Large intestine (tissue), 3 donors: Measurements from ENCODE around the gene MRPL45. TPM values are rescaled to one million over a fixed set of nuclear protein-coding genes. Genes with fewer than 3 reads are reported as not detected.
A peak's percentile ranks its signal among the peaks of the same experiment; 100 is the strongest.

Experiments used
- DNase-seq, 2 donors: peaks; one replicate each; pipeline versions ENCODE4 v3.0.0 to v3.0.0-alpha.2; 2013
- H3K27ac ChIP-seq: one replicate; pipeline ENCODE4 v1.5.1; 2013; ENCODE audit warnings: low read length
- H3K27me3 ChIP-seq: 2 replicates; pipeline ENCODE4 v1.6.1; 2013; ENCODE audit warnings: low read length; ENCODE audit not compliant: control insufficient read depth, insufficient read depth
- H3K36me3 ChIP-seq: 2 replicates; pipeline ENCODE4 v1.6.1; 2013; ENCODE audit warnings: low read length; ENCODE audit not compliant: control insufficient read depth, insufficient read depth
- H3K4me1 ChIP-seq: one replicate; pipeline ENCODE4 v1.6.1; 2013; ENCODE audit warnings: low read length; ENCODE audit not compliant: control insufficient read depth, insufficient read depth
- H3K4me3 ChIP-seq: one replicate; pipeline ENCODE4 v1.5.1; 2013; ENCODE audit warnings: low read length
- H3K9me3 ChIP-seq: one replicate; pipeline ENCODE4 v1.6.1; 2013; ENCODE audit warnings: mild to moderate bottlenecking, low read depth, low read length, moderate library complexity; ENCODE audit not compliant: control insufficient read depth
- WGBS: methylation state at CpG from one replicate; pipeline ENCODE4 v1.1.5; 2013; ENCODE audit warnings: low lambda C conversion rate; ENCODE audit not compliant: insufficient coverage; 5-methylcytosine and 5-hydroxymethylcytosine counted together
- polyA plus RNA-seq: library from polyadenylated mRNA; unstranded; fragments of 120-200 nt; gene quantifications from one replicate; pipeline ENCODE4 v1.2.1, GENCODE V29; 2013

MRPL45 gene
- polyA plus RNA-seq, 1 donor = 54.9 TPM

DNA sequence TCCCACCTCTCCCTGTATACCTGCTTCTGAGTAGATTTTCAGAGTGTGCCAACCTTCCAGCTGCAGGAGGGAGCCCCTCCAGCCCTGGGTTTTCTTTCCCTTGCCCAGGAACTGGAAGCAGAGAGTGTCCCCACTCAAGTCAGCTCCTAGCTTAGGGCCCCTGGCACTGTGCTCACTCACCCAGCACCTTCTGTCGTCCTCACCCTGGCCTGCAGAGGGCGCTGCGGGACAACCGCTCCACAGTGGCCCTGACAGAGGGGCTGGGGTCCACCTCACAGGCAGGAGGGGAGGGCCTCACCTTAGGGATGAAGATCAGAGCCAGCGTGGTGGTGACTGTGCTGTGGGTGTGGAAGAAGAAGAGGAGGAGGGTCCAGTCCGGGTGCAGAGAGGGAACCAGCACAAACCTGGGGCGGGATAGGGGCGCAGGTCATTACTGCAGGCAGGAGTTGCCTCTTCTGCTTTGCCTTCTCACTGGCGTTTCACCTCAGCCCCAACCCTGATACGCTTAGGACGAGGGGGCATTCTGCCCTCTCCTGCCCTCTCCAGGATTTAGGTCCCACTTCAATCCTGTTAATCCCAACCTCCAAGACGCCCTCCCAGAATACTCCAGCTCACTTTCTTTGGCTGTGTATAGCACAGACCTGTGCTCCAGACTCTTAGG is 36.8 kb downstream of the MRPL45 start:
- H3K9me3 ChIP-seq = no peaks in the 10 kb centered on the region
- H3K27me3 ChIP-seq = no peaks in the 10 kb centered on the region
- no peaks in the 10 kb centered on the region for H3K36me3 ChIP-seq
- WGBS = no CpG with 5 or more reads among the region's 12 CpGs
- H3K4me1 ChIP-seq = no peaks in the 10 kb centered on the region
- no peak overlapping the region for H3K4me3 ChIP-seq
- H3K27ac ChIP-seq = no peak overlapping the region
- DNase-seq = no peak

DNA sequence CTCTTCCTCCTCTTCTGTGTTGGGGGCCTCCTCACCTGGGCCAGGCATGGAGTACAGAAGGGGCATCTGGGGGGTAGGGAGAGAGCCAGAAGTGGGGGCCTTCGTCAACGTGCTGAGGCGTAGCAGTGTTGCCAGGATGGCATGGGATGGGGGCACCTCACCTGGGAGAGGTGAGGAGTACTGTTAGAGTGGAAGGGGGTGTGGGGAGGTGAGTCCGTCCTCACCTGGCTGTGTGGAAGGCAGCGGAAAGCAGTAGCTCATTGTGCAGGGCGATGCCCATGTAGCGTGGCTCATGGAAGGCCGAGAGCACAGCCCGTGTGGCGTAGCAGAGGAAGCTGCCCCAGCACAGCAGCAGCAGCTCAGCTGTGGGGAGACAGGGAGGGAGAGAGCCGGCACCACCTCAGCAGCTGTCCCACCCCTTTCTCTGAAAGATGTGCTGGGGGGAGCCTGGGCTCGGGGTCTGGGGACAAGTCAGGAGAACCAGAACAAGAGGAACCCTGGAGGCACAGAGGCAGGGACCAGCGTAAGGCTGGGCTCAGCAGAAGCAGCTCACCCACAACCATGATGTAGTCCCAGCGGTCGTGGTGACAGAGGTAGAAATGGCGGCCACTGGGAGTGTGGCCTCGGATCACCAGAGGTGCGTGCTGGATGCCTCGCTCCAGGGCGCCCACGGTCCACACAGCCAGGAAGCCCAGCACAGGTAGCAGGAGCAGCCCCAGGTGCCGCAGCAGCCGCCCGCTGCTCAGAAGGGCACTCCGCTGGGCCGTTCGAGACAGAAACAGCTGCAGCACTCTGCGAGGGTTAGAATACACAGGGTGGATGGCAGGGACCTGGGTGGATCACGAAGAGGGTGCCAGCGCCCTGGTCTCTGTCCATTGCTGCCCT is 37.8 kb downstream of the MRPL45 start:
- WGBS = no CpG with 5 or more reads among the region's 30 CpGs
- H3K4me3 ChIP-seq = no peak overlapping the region
- H3K4me1 ChIP-seq = peaks cover 3% of the 10 kb centered on the region
- no peaks in the 10 kb centered on the region for H3K9me3 ChIP-seq
- no peak overlapping the region for H3K27ac ChIP-seq
- no peaks in the 10 kb centered on the region for H3K36me3 ChIP-seq
- no peaks in the 10 kb centered on the region for H3K27me3 ChIP-seq
- no peak for DNase-seq

GRCh38 chr17:38336838-38337237 is 39.9 kb downstream of the MRPL45 start:
- no peaks in the 10 kb centered on the region for H3K27me3 ChIP-seq
- no peak overlapping the region for H3K27ac ChIP-seq
- WGBS = no CpG with 5 or more reads among the region's 11 CpGs
- no peak overlapping the region for H3K4me3 ChIP-seq
- peaks cover 7% of the 10 kb centered on the region for H3K4me1 ChIP-seq
- H3K36me3 ChIP-seq = no peaks in the 10 kb centered on the region
- no peak for DNase-seq
- no peaks in the 10 kb centered on the region for H3K9me3 ChIP-seq

DNA sequence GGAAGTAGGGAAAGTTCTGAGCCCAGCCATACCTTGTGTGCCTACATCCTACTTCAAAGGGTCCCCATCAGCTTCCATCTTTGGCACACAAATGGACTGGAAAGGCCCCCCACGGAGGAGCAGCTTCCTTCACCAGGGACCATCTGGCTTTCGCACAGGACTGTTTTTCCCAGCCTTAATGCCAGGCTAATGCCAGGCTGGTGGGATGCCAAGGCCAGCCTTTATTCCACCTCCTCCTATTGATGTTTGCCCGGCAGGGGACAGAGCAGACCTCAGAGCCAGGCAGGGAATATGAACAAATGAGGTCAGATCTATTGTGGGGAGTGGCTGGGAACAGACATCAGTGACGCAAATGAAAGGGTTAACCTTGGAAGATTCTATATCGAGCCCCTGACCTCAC is 41.1 kb downstream of the MRPL45 start:
- Histone ChIP-seq H3K27me3 (no peaks in the 10 kb centered on the region), H3K36me3 (no peaks in the 10 kb centered on the region), H3K4me3 (no peak overlapping the region), H3K27ac (no peak overlapping the region), H3K9me3 (no peaks in the 10 kb centered on the region), H3K4me1 (peaks cover 7% of the 10 kb centered on the region)
- no peak for DNase-seq
- no CpG with 5 or more reads among the region's 5 CpGs for whole genome bisulfite sequencing

DNA sequence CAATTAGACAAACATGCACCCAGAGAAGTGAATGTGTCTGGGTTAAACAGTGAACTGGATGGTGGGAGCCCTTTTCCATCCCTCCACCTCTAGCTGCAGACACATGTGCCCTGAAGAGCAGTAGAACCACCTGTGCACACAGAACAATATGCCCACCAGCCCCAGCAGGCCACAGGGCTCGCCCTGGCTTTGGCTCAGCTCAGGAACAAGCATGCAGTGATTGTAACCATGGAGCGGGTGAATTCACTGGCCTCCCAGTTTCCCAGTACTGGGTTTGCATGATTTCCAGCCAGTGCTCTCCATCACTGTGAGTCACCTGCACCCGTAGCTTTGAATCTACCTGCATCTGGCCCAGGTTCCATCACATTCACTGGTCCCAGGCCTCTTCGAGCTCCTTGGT is 41.6 kb downstream of the MRPL45 start:
- H3K27me3 ChIP-seq = no peaks in the 10 kb centered on the region
- peaks cover 7% of the 10 kb centered on the region for H3K4me1 ChIP-seq
- no CpG with 5 or more reads among the region's 4 CpGs for WGBS
- H3K36me3 ChIP-seq = no peaks in the 10 kb centered on the region
- H3K9me3 ChIP-seq = no peaks in the 10 kb centered on the region
- no peak overlapping the region for H3K27ac ChIP-seq
- no peak for DNase-seq
- no peak overlapping the region for H3K4me3 ChIP-seq

DNA sequence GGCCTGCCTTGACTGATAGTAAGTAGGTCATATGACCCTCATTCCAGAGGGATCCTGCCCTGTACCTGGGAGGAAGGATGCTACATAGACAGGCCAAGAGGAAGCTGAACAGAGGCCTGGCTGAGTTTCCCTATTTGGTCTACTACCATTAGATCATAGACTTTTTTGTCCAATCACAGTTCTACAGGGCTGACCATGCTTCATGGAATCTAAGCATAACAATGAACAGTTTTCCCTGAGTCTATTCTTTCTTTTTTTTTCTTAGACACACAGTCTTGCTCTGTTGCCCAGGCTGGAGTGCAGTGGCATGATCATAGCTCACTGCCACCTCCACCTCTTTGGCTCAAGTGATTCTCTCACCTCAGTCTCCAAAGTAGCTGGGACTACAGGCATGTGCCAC is 42.9 kb downstream of the MRPL45 start:
- Histone ChIP-seq H3K9me3 (no peaks in the 10 kb centered on the region), H3K4me1 (peaks cover 7% of the 10 kb centered on the region), H3K36me3 (no peaks in the 10 kb centered on the region), H3K4me3 (no peak overlapping the region), H3K27ac (no peak overlapping the region), H3K27me3 (no peaks in the 10 kb centered on the region)
- DNase-seq = no peak

DNA sequence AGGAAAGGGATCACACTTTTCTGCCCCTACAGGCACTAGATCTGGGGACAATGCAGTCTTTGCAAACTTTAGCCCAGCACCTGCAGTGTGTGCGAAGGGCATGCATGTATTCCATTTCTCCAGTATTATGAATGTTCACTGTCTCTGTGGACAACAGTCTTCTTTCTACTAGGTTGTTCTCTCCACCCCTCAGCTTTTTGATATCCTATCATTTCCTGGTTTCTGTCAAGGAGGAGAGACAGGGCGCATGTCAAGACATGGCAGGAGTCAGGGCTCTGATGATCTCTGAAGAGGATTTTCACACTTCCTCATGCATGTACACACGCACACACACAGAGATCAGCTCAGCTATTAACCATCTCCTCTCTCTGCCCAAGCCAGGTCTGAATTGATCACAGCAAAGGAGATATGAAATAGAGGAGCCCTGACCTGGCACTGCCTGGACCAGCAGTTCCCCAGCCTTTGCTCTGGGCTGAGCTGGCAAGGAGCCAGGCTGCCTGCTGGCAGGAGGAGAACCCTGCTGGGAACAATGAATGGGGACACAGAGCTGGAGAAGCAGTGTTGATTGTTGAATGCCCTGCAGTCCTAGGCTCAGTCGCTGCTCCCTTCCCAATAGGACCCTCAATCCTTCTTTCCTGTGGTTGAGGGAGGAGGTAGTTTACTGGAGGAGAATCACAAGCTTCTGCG is 44.2 kb downstream of the MRPL45 start:
- Histone ChIP-seq H3K36me3 (no peaks in the 10 kb centered on the region), H3K27me3 (no peaks in the 10 kb centered on the region), H3K27ac (no peak overlapping the region), H3K4me3 (no peak overlapping the region), H3K9me3 (no peaks in the 10 kb centered on the region), H3K4me1 (peaks cover 7% of the 10 kb centered on the region)
- no CpG with 5 or more reads among the region's 5 CpGs for whole genome bisulfite sequencing
- DNase-seq = peak in 1 of 2 donors; percentile 45

DNA sequence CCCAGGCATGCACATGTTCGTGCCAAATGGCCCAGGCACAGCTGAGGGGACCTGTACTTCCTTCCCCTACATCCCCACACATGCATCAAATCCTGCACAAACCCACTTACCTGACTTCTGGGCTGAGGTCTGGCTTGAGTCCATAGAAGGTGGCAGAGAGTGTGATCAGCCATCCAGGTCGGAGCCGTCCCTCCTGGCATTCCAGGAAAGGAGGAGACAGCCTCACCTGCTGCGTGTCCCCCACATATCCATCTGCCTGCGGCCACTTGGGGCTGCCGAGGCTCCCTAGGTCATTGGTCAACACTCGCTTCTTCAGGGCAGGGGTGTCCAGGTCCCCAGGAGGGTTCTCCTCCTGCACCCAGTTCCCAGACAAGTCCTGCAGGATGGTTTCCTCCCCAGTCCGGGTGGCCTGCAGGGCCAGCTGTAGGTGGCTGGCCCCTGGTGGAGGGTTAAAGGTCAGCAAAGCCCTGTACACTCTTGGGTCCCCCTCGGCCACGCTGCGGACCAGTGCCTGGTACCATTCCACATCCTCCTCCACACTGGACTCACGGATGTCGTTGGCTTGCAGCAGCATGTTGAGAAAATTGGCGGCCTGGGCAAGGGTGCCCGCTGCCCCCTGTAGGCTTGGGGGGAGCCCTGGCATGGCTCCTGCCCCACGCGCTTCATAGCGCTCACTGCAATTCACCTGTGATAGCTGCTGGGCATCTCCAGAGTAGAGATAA is 46.1 kb downstream of the MRPL45 start:
- WGBS = no CpG with 5 or more reads among the region's 18 CpGs

DNA sequence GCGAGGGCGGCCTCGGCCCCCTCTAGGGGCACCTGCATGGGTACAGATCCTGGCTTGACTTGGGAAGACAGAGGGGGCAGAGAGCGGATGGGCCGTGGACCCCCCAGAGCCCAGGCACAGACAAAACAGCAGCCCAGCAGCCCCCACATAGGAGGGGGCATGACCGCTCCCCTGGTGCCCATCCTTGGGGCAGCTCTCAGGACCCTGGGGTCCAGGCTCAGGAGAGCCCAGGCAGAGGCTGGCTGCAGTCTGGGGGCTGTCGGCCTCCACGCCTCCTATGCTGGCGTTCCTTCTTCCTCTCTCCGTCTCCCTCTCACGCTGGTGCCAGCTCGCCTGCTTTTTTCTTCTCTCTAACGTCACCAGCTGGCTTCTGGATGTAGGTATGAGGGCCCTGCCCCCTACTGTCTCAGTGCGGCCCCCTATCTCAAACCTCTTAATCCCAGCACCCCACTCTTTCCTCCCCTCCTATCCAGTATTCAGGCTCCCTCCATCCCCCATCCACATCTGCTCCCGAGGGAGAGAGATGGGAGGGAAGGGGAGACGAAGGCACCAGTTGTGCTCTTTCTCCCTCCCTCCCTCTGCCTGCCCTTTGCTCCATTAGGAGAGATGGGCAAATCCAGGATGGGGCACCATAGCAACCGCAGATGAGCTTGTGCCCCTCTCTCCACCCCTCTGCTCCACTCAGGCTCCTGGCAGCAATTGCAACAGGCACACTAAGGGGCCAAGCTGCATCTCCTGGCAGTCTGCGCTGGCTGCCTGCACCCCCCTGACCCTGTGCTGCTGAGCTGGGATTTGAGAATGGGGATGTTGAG is 46.8 kb downstream of the MRPL45 start, which contains the start of gene GPR179:
GPR179 (minus strand) TSS at position 349 of the 812 bp plus-strand sequence; CDS start at position 182, 167 bp downstream.
- peak in 1 of 2 donors; percentile 20 for DNase-seq
- Histone ChIP-seq H3K36me3 (no peaks in the 10 kb centered on the region), H3K4me3 (no peak within 1 kb of the TSS), H3K27ac (no peak within 1 kb of the TSS), H3K9me3 (no peaks in the 10 kb centered on the region), H3K27me3 (no peaks in the 10 kb centered on the region), H3K4me1 (peaks cover 7% of the 10 kb centered on the region)
- 75% methylated on average over 4 of the region's 18 CpGs for WGBS

More for the DNA sequence above, 46.1 kb downstream of the MRPL45 start:
- no peak for DNase-seq
- Histone ChIP-seq H3K4me3 (no peak overlapping the region), H3K9me3 (no peaks in the 10 kb centered on the region), H3K27me3 (no peaks in the 10 kb centered on the region), H3K4me1 (peaks cover 7% of the 10 kb centered on the region), H3K27ac (no peak overlapping the region), H3K36me3 (no peaks in the 10 kb centered on the region)
